Stomach (tissue), 4 donors: Measurements from ENCODE around the gene NSD2.

Experiments used
- POLR2A ChIP-seq, 4 donors: fragments of 450-650 bp; IDR thresholded peaks; one replicate each; pipeline ENCODE4 v1.6.1; 2016; ENCODE audit warnings: antibody characterized with exemption in 4 of 4, control low read depth in 2 of 4, mild to moderate bottlenecking in 1 of 4, moderate library complexity in 1 of 4
- POLR2AphosphoS5 ChIP-seq, 3 donors: sonication (generic); formaldehyde crosslinking; IDR thresholded peaks; one replicate each; pipeline ENCODE4 v1.6.1; 2016; ENCODE audit warnings: antibody characterized with exemption in 3 of 3

GRCh38 chr4:2006956-2007653 is 135.9 kb downstream of the NSD2 start:
- TF ChIP-seq POLR2AphosphoS5 (IDR thresholded peaks at IDR 0.05) (no peak), POLR2A (IDR thresholded peaks at IDR 0.05) (no peak)
